ENCODE results near the gene C19orf25.

The C19orf25 gene

GRCh38 chr19:1430246-1430645 is 48.8 kb downstream of the C19orf25 start:
- no peak for TF ChIP-seq CTCF (IDR thresholded peaks at IDR 0.05; ENCODE audit: insufficient read depth, low read depth, low read length, missing control alignments)
- H3K4me3 ChIP-seq (ENCODE audit: low read depth, low read length), result no peak overlapping the region
- DNase-seq (ENCODE audit: low read depth), result no peak

- no peak for DNase-seq (ENCODE audit: low read depth)
- H3K4me3 ChIP-seq (ENCODE audit: low read depth, low read length), result no peak overlapping the region
- no peak for TF ChIP-seq CTCF (IDR thresholded peaks at IDR 0.05; ENCODE audit: insufficient read depth, low read depth, low read length, missing control alignments)
Measured at GRCh38 chr19:1429750-1430149, 49.3 kb downstream of the C19orf25 start.

- H3K4me3 ChIP-seq (ENCODE audit: low read depth, low read length), result no peak overlapping the region
- TF ChIP-seq CTCF (IDR thresholded peaks at IDR 0.05; ENCODE audit: insufficient read depth, low read depth, low read length, missing control alignments), result no peak
- DNase-seq (ENCODE audit: low read depth), result no peak
Measured at GRCh38 chr19:1428738-1429391, 50.1 kb downstream of the C19orf25 start.

DNA sequence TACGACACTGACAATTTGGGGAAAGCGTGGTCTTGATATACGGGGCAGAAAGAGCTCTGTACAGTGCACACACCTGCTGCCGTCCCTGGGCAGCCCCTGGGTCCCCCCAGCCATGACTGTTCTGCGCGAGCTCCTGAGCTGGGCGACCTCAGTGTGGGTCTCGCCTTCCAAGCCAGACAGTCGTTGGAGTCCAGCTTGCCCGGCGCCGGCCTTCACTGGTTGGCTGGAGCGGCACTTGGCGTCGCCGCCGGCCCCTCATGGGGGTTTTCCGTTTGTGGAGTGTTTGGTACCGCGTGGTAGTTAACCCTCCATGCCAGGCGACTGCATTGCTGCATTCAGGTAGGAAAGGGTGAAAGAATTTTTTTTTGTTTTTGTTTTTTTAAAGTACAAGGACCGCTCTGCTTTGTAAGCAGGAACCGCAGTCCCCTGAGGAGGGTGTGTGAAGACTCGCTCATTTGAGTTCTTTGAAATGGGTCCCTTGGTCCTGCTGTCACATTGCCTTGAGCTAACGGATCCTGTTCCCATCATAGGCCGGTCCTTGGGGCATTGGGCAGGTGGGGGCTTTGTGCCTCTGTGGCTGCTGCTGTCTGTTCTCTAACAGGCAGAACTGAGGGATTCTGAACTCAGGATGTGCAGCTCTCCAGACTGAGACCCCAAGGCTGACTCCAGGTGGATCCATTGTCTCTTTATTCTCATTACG is 51.6 kb downstream of the C19orf25 start:
- no peak for DNase-seq (ENCODE audit: low read depth)
- H3K4me3 ChIP-seq (ENCODE audit: low read depth, low read length), result no peak overlapping the region
- TF ChIP-seq CTCF (IDR thresholded peaks at IDR 0.05; ENCODE audit: insufficient read depth, low read depth, low read length, missing control alignments), result no peak

DNA sequence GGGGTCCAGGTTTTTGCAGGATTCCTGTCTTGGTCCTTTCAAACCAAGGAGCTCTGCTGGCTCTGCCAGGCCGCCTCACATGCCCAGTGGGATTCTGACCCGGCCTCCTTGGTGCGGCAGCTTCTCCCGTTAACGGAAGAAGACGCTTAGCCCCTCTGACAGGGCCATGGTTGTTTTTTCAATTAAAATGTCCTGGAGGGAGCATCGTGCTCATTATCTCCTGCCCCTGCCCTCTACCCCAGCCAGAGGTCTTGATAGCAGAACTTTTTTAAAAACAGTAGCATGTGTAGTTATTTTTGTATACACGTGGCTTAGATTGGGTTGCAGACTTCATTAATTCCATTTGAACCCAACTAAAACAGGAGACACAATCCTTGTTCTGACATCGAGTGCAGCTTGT is 52.3 kb downstream of the C19orf25 start:
- DNase-seq (ENCODE audit: low read depth), result no peak
- TF ChIP-seq CTCF (IDR thresholded peaks at IDR 0.05; ENCODE audit: insufficient read depth, low read depth, low read length, missing control alignments), result no peak
- H3K4me3 ChIP-seq (ENCODE audit: low read depth, low read length), result no peak overlapping the region

- TF ChIP-seq CTCF (IDR thresholded peaks at IDR 0.05; ENCODE audit: insufficient read depth, low read depth, low read length, missing control alignments), result no peak
- DNase-seq (ENCODE audit: low read depth), result no peak
- H3K4me3 ChIP-seq (ENCODE audit: low read depth, low read length), result no peak overlapping the region
Measured at GRCh38 chr19:1425902-1426301, 53.1 kb downstream of the C19orf25 start.

All from GM12865 (cell line).